CD4-positive, alpha-beta T cell treated with Interleukin-4 for 4 hours (primary cell): ENCODE measurements around the gene RFX3.
A peak's percentile ranks its signal among the peaks of the same experiment; 100 is the strongest.

Source experiments
- DNase-seq: peaks from one replicate; pipeline ENCODE4 v3.0.0-alpha.2; 2020

Gene RFX3

GRCh38 chr9:3262826-3263529, 262.8 kb downstream of the RFX3 start:
- DNase-seq, result no peak

GRCh38 chr9:3261484-3261883, 264.3 kb downstream of the RFX3 start:
- DNase-seq, result no peak

GRCh38 chr9:3256571-3257330, 269.1 kb downstream of the RFX3 start:
- no peak for DNase-seq

GRCh38 chr9:3251309-3251708, 274.5 kb downstream of the RFX3 start:
- DNase-seq, result no peak

- no peak for DNase-seq
These were observed 275.1 kb downstream of the RFX3 start for GRCh38 chr9:3250741-3251140.

- no peak for DNase-seq
These were observed 278.6 kb downstream of the RFX3 start for GRCh38 chr9:3247211-3247610.

GRCh38 chr9:3246241-3246640, 279.6 kb downstream of the RFX3 start:
- DNase-seq, result no peak

GRCh38 chr9:3244963-3245653, 280.7 kb downstream of the RFX3 start:
- no peak for DNase-seq

- no peak for DNase-seq
These were observed 282.1 kb downstream of the RFX3 start for GRCh38 chr9:3243683-3244082.

- DNase-seq, result no peak
These were observed 284.5 kb downstream of the RFX3 start for GRCh38 chr9:3241290-3241689.

- DNase-seq, result peak; percentile 55
These were observed 285.0 kb downstream of the RFX3 start for GRCh38 chr9:3240656-3241268.

GRCh38 chr9:3239240-3239639, 286.6 kb downstream of the RFX3 start:
- no peak for DNase-seq

GRCh38 chr9:3238236-3238635, 287.6 kb downstream of the RFX3 start:
- no peak for DNase-seq

GRCh38 chr9:3237121-3237520, 288.7 kb downstream of the RFX3 start:
- DNase-seq, result no peak

GRCh38 chr9:3235497-3235896, 290.3 kb downstream of the RFX3 start:
- DNase-seq, result no peak

GRCh38 chr9:3224931-3225330, 300.9 kb downstream of the RFX3 start:
- DNase-seq, result no peak

GRCh38 chr9:3215658-3216057, 310.1 kb downstream of the RFX3 start:
- no peak for DNase-seq

GRCh38 chr9:3214741-3215140, 311.1 kb downstream of the RFX3 start:
- no peak for DNase-seq

- no peak for DNase-seq
These were observed 320.2 kb downstream of the RFX3 start for GRCh38 chr9:3205421-3206095.

- no peak for DNase-seq
These were observed 325.4 kb downstream of the RFX3 start for GRCh38 chr9:3200331-3200774.

GRCh38 chr9:3193791-3194190, 332.0 kb downstream of the RFX3 start:
- no peak for DNase-seq

GRCh38 chr9:3191715-3192114, 334.1 kb downstream of the RFX3 start:
- DNase-seq, result no peak
